K562 (cell line): ENCODE measurements around the gene BDH1. TPM values are rescaled to one million over a fixed set of nuclear protein-coding genes. Genes with fewer than 3 reads are reported as not detected.

Experiments
- ATAC-seq: fragments of 200-7000 bp; cut with Tn5 transposase; 3 replicates; pipeline ENCODE4 v1.9.1; 2020; ENCODE audit warnings: moderate library complexity
- BruUV-seq: library from RNA; stranded (reverse); fragments of 400-500 nt; replicated peaks from 2 replicates; lab custom pipeline; 2021; lab: Mats Ljungman, UMichigan
- CTCF ChIA-PET: fragments of 300-600 bp; formaldehyde crosslinking; extraction: SDS; loops from one replicate; lab custom pipeline; 2021; ENCODE audit warnings: low intra/inter-chr PET ratio; lab: Yijun Ruan, JAX
- POLR2A ChIA-PET: fragments of 300-600, 350-650 bp; sonication (Branson Sonifier 250); formaldehyde crosslinking; extraction: SDS; loops from one replicate; lab custom pipeline; 2021; ENCODE audit warnings: antibody characterized with exemption, inconsistent platforms; lab: Yijun Ruan, JAX
- DNase-seq, 4 experiments: peaks; one replicate each; pipeline versions ENCODE4 v3.0.0 to v3.0.0-alpha.2; 2011 to 2018; ENCODE audit warnings: low spot score in 3 of 4, mixed read lengths in 3 of 4; ENCODE audit errors: extremely low read depth in 1 of 4
- FAIRE-seq: peaks from 2 replicates; lab custom pipeline; 2011; peaks lifted over from hg19 to GRCh38; lab: Jason Lieb, UNC
- H2AFZ ChIP-seq: 2 replicates; pipeline ENCODE4 v1.6.0; 2011; ENCODE audit warnings: low read depth, low read length, control low read depth, inconsistent platforms
- H3K27ac ChIP-seq: fragments of 200-600 bp; 3 replicates; pipeline ENCODE4 v1.8.0; 2011; ENCODE audit warnings: low read depth, mild to moderate bottlenecking, control low read depth, inconsistent platforms, low read length, moderate library complexity, mixed read lengths; ENCODE audit errors: extremely low read depth
- H3K27me3 ChIP-seq, 2 experiments: fragments of 300-600 bp in 1 of 2; 2 replicates in 1 of 2; 3 replicates in 1 of 2; pipeline versions ENCODE4 v1.6.0 to v1.8.0; 2011; ENCODE audit warnings: inconsistent platforms in 2 of 2, low read length in 2 of 2, mild to moderate bottlenecking in 1 of 2, mixed read lengths in 1 of 2, moderate library complexity in 1 of 2; ENCODE audit not compliant: control insufficient read depth in 2 of 2, insufficient read depth in 2 of 2
- H3K36me3 ChIP-seq: fragments of 300-600 bp; 3 replicates; pipeline ENCODE4 v1.8.0; 2011; ENCODE audit warnings: mild to moderate bottlenecking, low read length, inconsistent platforms; ENCODE audit not compliant: control insufficient read depth, insufficient read depth
- H3K4me1 ChIP-seq, 2 experiments: fragments of 200-600 bp in 1 of 2; replicated peaks in 1 of 2; 2 replicates in 1 of 2; 3 replicates in 1 of 2; pipeline versions ENCODE4 v1.5.1 to v1.8.0; 2011; ENCODE audit warnings: inconsistent platforms in 2 of 2, low read length in 2 of 2, mild to moderate bottlenecking in 1 of 2, mixed read lengths in 1 of 2, moderate library complexity in 1 of 2; ENCODE audit not compliant: control insufficient read depth in 2 of 2, insufficient read depth in 2 of 2
- H3K4me2 ChIP-seq: 2 replicates; pipeline ENCODE4 v1.6.1; 2011; ENCODE audit warnings: low read length, control low read depth, inconsistent platforms, mixed read lengths; ENCODE audit not compliant: insufficient read depth
- H3K4me3 ChIP-seq: fragments of 200-600 bp; sonication (generic), shearing (Covaris generic); 2 replicates; pipeline ENCODE4 v1.5.1; 2016; ENCODE audit warnings: control low read depth, inconsistent platforms
- H3K79me2 ChIP-seq: fragments of 200-600 bp; 3 replicates; pipeline ENCODE4 v1.8.0; 2011; ENCODE audit warnings: low read length, inconsistent platforms; ENCODE audit not compliant: control insufficient read depth, insufficient read depth
- H3K9ac ChIP-seq, 2 experiments: 2 replicates each; pipeline versions ENCODE4 v1.6.0 to v1.6.1; 2011; ENCODE audit warnings: low read depth in 2 of 2, low read length in 2 of 2, control low read depth in 1 of 2, inconsistent platforms in 1 of 2, mild to moderate bottlenecking in 1 of 2, mixed read lengths in 1 of 2; ENCODE audit not compliant: insufficient read depth in 1 of 2
- H3K9me1 ChIP-seq: one replicate; pipeline ENCODE4 v1.6.0; 2011; ENCODE audit warnings: inconsistent platforms, mild to moderate bottlenecking, low read length, moderate library complexity; ENCODE audit not compliant: control insufficient read depth, insufficient read depth
- H3K9me3 ChIP-seq: replicated peaks from 2 replicates; pipeline ENCODE4 v1.5.1; 2011; ENCODE audit warnings: low read depth, low read length, inconsistent platforms; ENCODE audit not compliant: control insufficient read depth, insufficient read depth
- H4K20me1 ChIP-seq: replicated peaks from 2 replicates; pipeline ENCODE4 v1.6.1; 2011; ENCODE audit warnings: low read length, inconsistent platforms, mixed read lengths; ENCODE audit not compliant: control insufficient read depth, insufficient read depth
- ARID2 ChIP-seq: fragments of 450-650 bp; IDR thresholded peaks from 2 replicates; pipeline ENCODE4 v1.6.1; 2017; ENCODE audit warnings: antibody characterized with exemption, mild to moderate bottlenecking
- DMBX1 ChIP-seq: fragments of 250-450 bp; sonication (Bioruptor Pico); IDR thresholded peaks from 2 replicates; pipeline ENCODE4 v1.8.0; 2022; ENCODE audit warnings: inconsistent platforms, mild to moderate bottlenecking, moderate library complexity, borderline replicate concordance
- ELF2 ChIP-seq: fragments of 250-450 bp; sonication (Bioruptor Pico); IDR thresholded peaks from 2 replicates; pipeline ENCODE4 v1.5.0; 2021; ENCODE audit warnings: mild to moderate bottlenecking
- EP400 ChIP-seq: fragments of 450-650 bp; IDR thresholded peaks from 2 replicates; pipeline ENCODE4 v1.6.1; 2017; ENCODE audit warnings: antibody characterized with exemption, mild to moderate bottlenecking, moderate library complexity
- ETV5 ChIP-seq: sonication (generic); formaldehyde crosslinking; IDR thresholded peaks from 2 replicates; pipeline ENCODE4 v1.4.0; 2020; ENCODE audit warnings: low read depth, mild to moderate bottlenecking, missing genetic modification reagents
- FOXM1 ChIP-seq, 2 experiments: fragments of 450-650 bp in 1 of 2; sonication (generic) in 1 of 2; formaldehyde crosslinking in 1 of 2; IDR thresholded peaks; 2 replicates each; pipeline versions ENCODE4 v1.6.1 to v1.9.0; 2017 to 2022; ENCODE audit warnings: low read depth in 2 of 2, mild to moderate bottlenecking in 2 of 2, missing genetic modification reagents in 1 of 2, moderate library complexity in 1 of 2
- NBN ChIP-seq: fragments of 450-650 bp; IDR thresholded peaks from 2 replicates; pipeline ENCODE4 v1.6.1; 2016; ENCODE audit warnings: low read depth, mild to moderate bottlenecking
- ZFP30 ChIP-seq: fragments of 250-450 bp; sonication (Bioruptor Pico); IDR thresholded peaks from 2 replicates; pipeline ENCODE4 v1.8.0; 2022; ENCODE audit warnings: moderate library complexity, mild to moderate bottlenecking, inconsistent platforms, borderline replicate concordance
- ZFP91 ChIP-seq: sonication (generic); formaldehyde crosslinking; IDR thresholded peaks from 2 replicates; pipeline ENCODE4 v1.8.0; 2022; ENCODE audit warnings: mild to moderate bottlenecking, missing genetic modification reagents
- ZNF121 ChIP-seq: sonication (generic); formaldehyde crosslinking; conservative IDR thresholded peaks from 2 replicates; pipeline ENCODE4 v1.8.0; 2022; ENCODE audit warnings: missing genetic modification reagents
- ZNF445 ChIP-seq: fragments of 250-450 bp; sonication (Bioruptor Pico); IDR thresholded peaks from 2 replicates; pipeline ENCODE4 v1.4.0; 2020; ENCODE audit warnings: low read depth, mild to moderate bottlenecking, moderate library complexity
- ZNF695 ChIP-seq: fragments of 450-650 bp; formaldehyde crosslinking; IDR thresholded peaks from 2 replicates; pipeline ENCODE4 v1.4.0; 2020; ENCODE audit warnings: mild to moderate bottlenecking, moderate library complexity
- WGBS: fragments of 100-300 bp; shearing (Covaris generic); methylation state at CpG from one replicate; pipeline ENCODE4 v1.1.6; 2016; ENCODE audit warnings: low coverage, mixed read lengths; ENCODE audit not compliant: insufficient coverage; ENCODE audit errors: missing lambda C conversion rate; 5-methylcytosine and 5-hydroxymethylcytosine counted together
- in situ Hi-C: fragments of 300-500 bp; cut with MboI; formaldehyde crosslinking; loops from 4 replicates; pipeline ENCODE4 v1.15.0; 2018; ENCODE audit warnings: inconsistent platforms, mixed read lengths
- intact Hi-C: fragments of 100-400 bp; cut with micrococcal nuclease; formaldehyde crosslinking; loops from 2 replicates; pipeline ENCODE4 v1.14.2; 2022
- polyA plus RNA-seq, 8 experiments: library from polyadenylated mRNA; depleted of rRNA in 4 of 8; stranded (reverse) in 5 of 8; unstranded in 3 of 8; fragments of >200 nt; fragmentation: Nextera tagmentation in 2 of 8; fragmentation: Illumina TruSeq in 1 of 8; extraction: Ambion mirVana in 2 of 8; extraction: Trizol in 1 of 8; gene quantifications; 2 replicates each; pipeline versions ENCODE4 v1.2.1 to v1.2.3, GENCODE V29; 2011 to 2014; ENCODE audit warnings: inconsistent platforms in 1 of 8, missing spikeins in 1 of 8
- total RNA-seq, 7 experiments: library from RNA; depleted of rRNA in 6 of 7; stranded (reverse); fragments of >200 nt in 6 of 7; fragmentation: Illumina TruSeq in 2 of 7; extraction: Trizol in 2 of 7; gene quantifications; 2 replicates each; pipeline versions ENCODE4 v1.2.1 to v1.2.3, GENCODE V29; 2011 to 2021; ENCODE audit warnings: low replicate concordance in 1 of 7
- TF ChIP-seq, protein P1 (sequence below): fragments of 250-450 bp; sonication (Bioruptor Pico); IDR thresholded peaks from 2 replicates; pipeline ENCODE4 v1.4.0; 2020; ENCODE audit warnings: mild to moderate bottlenecking, moderate library complexity

BDH1 gene
- total and polyA plus RNA-seq, 9 of the 15 experiments (the other 6 are each of a cell fraction or from before 2014, with no cell fraction given): 0.07 to 0.89 (median 0.12) TPM; not detected in 3

DNA sequence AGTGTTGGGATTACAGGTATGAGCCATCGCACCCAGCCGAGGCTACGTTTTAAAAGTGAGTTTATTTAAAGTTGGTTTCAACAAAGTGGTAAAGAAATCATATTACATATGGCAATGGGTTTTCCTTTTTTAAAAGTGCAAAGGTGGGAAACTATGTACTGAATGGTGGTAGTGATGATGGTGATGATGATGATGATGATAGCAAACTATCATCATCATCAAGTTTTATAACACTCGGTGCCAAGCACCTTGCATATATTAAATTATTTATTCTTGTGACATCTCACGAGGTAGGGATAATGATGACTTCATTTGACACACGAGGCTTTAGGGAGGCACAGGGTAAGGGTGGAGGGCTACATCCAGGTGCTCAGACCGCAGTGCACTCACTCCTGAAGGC lies 64.3 kb downstream of the BDH1 start:
- H3K36me3 ChIP-seq: no peaks in the 10 kb centered on the region
- no peak overlapping the region for H3K9ac ChIP-seq
- intact Hi-C loops (no loop called here), in situ Hi-C loops (no loop called here)
- 0 out of 2 replicates have a peak, but pooled peaks cover 3% of the 10 kb centered on the region for H4K20me1 ChIP-seq
- no TSS peak for BruUV-seq
- POLR2A ChIA-PET: no interaction called here
- CTCF ChIA-PET: no interaction called here
- 0% methylated on average over 7 of the region's 7 CpGs for WGBS
- H3K4me1 ChIP-seq: no peaks in the 10 kb centered on the region; a peak in 1 of 5 replicates
- H3K9me3 ChIP-seq: no peaks in the 10 kb centered on the region
- no peak overlapping the region for H3K27ac ChIP-seq
- H3K27me3 ChIP-seq: peaks cover 27 to 92% of the 10 kb centered on the region in 2 experiments
- FAIRE-seq: no peak
- DNase-seq: no peak
- ATAC-seq: no peak
- no peaks in the 10 kb centered on the region for H3K9me1 ChIP-seq
- no peak for TF ChIP-seq ZNF695
- no peak for TF ChIP-seq ELF2
- no peak for TF ChIP-seq ETV5 (CRISPR knock-in tag)
- TF ChIP-seq ZNF445 (CRISPR knock-in tag): no peak
- no peak for TF ChIP-seq NBN
- TF ChIP-seq, protein P1, sequence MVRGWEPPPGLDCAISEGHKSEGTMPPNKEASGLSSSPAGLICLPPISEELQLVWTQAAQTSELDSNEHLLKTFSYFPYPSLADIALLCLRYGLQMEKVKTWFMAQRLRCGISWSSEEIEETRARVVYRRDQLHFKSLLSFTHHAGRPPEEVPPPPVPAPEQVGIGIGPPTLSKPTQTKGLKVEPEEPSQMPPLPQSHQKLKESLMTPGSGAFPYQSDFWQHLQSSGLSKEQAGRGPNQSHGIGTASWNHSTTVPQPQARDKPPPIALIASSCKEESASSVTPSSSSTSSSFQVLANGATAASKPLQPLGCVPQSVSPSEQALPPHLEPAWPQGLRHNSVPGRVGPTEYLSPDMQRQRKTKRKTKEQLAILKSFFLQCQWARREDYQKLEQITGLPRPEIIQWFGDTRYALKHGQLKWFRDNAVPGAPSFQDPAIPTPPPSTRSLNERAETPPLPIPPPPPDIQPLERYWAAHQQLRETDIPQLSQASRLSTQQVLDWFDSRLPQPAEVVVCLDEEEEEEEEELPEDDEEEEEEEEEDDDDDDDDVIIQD (CRISPR knock-in tag): no peak
- TF ChIP-seq EP400: no peak
- TF ChIP-seq ZNF121 (CRISPR knock-in tag): no peak
- TF ChIP-seq FOXM1 (IDR thresholded peaks at IDR 0.05; ENCODE audit: low read depth): no peak
- TF ChIP-seq FOXM1 (CRISPR knock-in tag; IDR thresholded peaks at IDR 0.05; ENCODE audit: low read depth): no peak
- no peak for TF ChIP-seq ZFP30 (CRISPR knock-in tag)
- no peak for TF ChIP-seq DMBX1 (CRISPR knock-in tag)
- no peak for TF ChIP-seq ZFP91
- TF ChIP-seq ARID2: no peak
- no peak overlapping the region for H3K4me2 ChIP-seq
- no peaks in the 10 kb centered on the region for H3K79me2 ChIP-seq
- no peak overlapping the region for H2AFZ ChIP-seq
- H3K4me3 ChIP-seq: no peak overlapping the region
